Suprapubic skin (tissue), 3 donors: ENCODE data around the gene SNX21.

Source experiments
- CTCF ChIP-seq, 2 donors: fragments of 200-600 bp in 1 of 2; fragments of 450-650 bp in 1 of 2; sonication (generic) in 1 of 2; IDR thresholded peaks; one replicate each; pipeline ENCODE4 v1.5.1; 2016 to 2019; ENCODE audit warnings: antibody characterized with exemption in 2 of 2, mild to moderate bottlenecking in 1 of 2, moderate library complexity in 1 of 2
- POLR2A ChIP-seq, 2 donors: fragments of 450-650 bp; IDR thresholded peaks; one replicate each; pipeline ENCODE4 v1.6.1; 2017; ENCODE audit warnings: antibody characterized with exemption in 2 of 2, mild to moderate bottlenecking in 2 of 2, moderate library complexity in 2 of 2

- TF ChIP-seq CTCF (IDR thresholded peaks at IDR 0.05), result no peak
- TF ChIP-seq POLR2A (IDR thresholded peaks at IDR 0.05), result no peak
Measured at GRCh38 chr20:45827030-45827652, 6.5 kb upstream of the SNX21 start, which contains the start of gene TNNC2.
